ENCODE measurements around the gene SOCS1. TPM values are rescaled to one million over a fixed set of nuclear protein-coding genes. Genes with fewer than 3 reads are reported as not detected.

Gene SOCS1
- total RNA-seq, 3 donors from 2014 or later (not counting 1 experiment from before 2014, with no cell fraction given), result 21.7 to 74.7 (median 27.2) TPM

GRCh38 chr16:11241480-11242204 is 14.4 kb downstream of the SOCS1 start:
- Histone ChIP-seq H3K27ac (ENCODE audit: low read length) (no peak overlapping the region), H3K36me3 (ENCODE audit: control insufficient read depth, insufficient read depth, low read length) (no peaks in the 10 kb centered on the region), H3K4me3 (ENCODE audit: low read length) (no peak overlapping the region), H3K4me1 (ENCODE audit: control insufficient read depth, insufficient read depth, low read length) (peaks cover 43% of the 10 kb centered on the region), H3K9me3 (ENCODE audit: control insufficient read depth, insufficient read depth, low read length) (no peaks in the 10 kb centered on the region), H3K27me3 (ENCODE audit: control insufficient read depth, insufficient read depth, low read length) (no peaks in the 10 kb centered on the region)
- no peak for ATAC-seq
- intact Hi-C loops (cut with micrococcal nuclease), result no loop called here
- H3K9me3 Mint-ChIP-seq, result no peaks in the 10 kb centered on the region
- peaks cover 21 to 37% of the 10 kb centered on the region in 2 donors for H3K4me1 Mint-ChIP-seq
- TF ChIP-seq CTCF (IDR thresholded peaks at IDR 0.05), result no peak
- no peak for DNase-seq
- no peak overlapping the region for H3K4me3 Mint-ChIP-seq
- no peaks in the 10 kb centered on the region for H3K27me3 Mint-ChIP-seq (ENCODE audit: low read depth in 2 of 2)
- 87% methylated on average over 4 of the region's 5 CpGs for WGBS (ENCODE audit: insufficient coverage)
- no peaks in the 10 kb centered on the region for H3K36me3 Mint-ChIP-seq
- no peak overlapping the region for H3K27ac Mint-ChIP-seq

GRCh38 chr16:11240636-11241473 is 15.1 kb downstream of the SOCS1 start:
- no peak overlapping the region for H3K4me3 ChIP-seq (ENCODE audit: low read length)
- H3K27ac ChIP-seq (ENCODE audit: low read length), result no peak overlapping the region
- H3K27me3 ChIP-seq (ENCODE audit: control insufficient read depth, insufficient read depth, low read length), result no peaks in the 10 kb centered on the region
- H3K27me3 Mint-ChIP-seq (ENCODE audit: low read depth in 2 of 2), result no peaks in the 10 kb centered on the region
- no peak overlapping the region for H3K27ac Mint-ChIP-seq
- ATAC-seq (no peak), DNase-seq (peak in 1 of 2 donors; percentile 32)
- H3K4me1 ChIP-seq (ENCODE audit: control insufficient read depth, insufficient read depth, low read length), result peaks cover 43% of the 10 kb centered on the region
- no peak for TF ChIP-seq CTCF (IDR thresholded peaks at IDR 0.05)
- H3K4me1 Mint-ChIP-seq, result peaks cover 21 to 37% of the 10 kb centered on the region in 2 donors
- intact Hi-C loops (cut with micrococcal nuclease), result no loop called here
- no peaks in the 10 kb centered on the region for H3K9me3 ChIP-seq (ENCODE audit: control insufficient read depth, insufficient read depth, low read length)
- no peak overlapping the region for H3K4me3 Mint-ChIP-seq
- no peaks in the 10 kb centered on the region for H3K36me3 ChIP-seq (ENCODE audit: control insufficient read depth, insufficient read depth, low read length)
- no peaks in the 10 kb centered on the region for H3K36me3 Mint-ChIP-seq
- no peaks in the 10 kb centered on the region for H3K9me3 Mint-ChIP-seq
- 56% methylated on average over 10 of the region's 10 CpGs for WGBS (ENCODE audit: insufficient coverage)

GRCh38 chr16:11239644-11240632 is 16.1 kb downstream of the SOCS1 start:
- Histone ChIP-seq H3K27ac (ENCODE audit: low read length) (no peak overlapping the region), H3K4me3 (ENCODE audit: low read length) (no peak overlapping the region), H3K36me3 (ENCODE audit: control insufficient read depth, insufficient read depth, low read length) (no peaks in the 10 kb centered on the region), H3K9me3 (ENCODE audit: control insufficient read depth, insufficient read depth, low read length) (no peaks in the 10 kb centered on the region), H3K27me3 (ENCODE audit: control insufficient read depth, insufficient read depth, low read length) (no peaks in the 10 kb centered on the region), H3K4me1 (ENCODE audit: control insufficient read depth, insufficient read depth, low read length) (peaks cover 51% of the 10 kb centered on the region)
- intact Hi-C loops (cut with micrococcal nuclease), result loop anchor here (10.0 kb wide), 1 partner anchor 365 kb away; the partner anchor contains the start of gene CIITA
- no peaks in the 10 kb centered on the region for H3K9me3 Mint-ChIP-seq
- H3K4me1 Mint-ChIP-seq, result peaks cover 24 to 36% of the 10 kb centered on the region in 2 donors
- DNase-seq (no peak), ATAC-seq (no peak)
- TF ChIP-seq CTCF (IDR thresholded peaks at IDR 0.05), result no peak
- H3K4me3 Mint-ChIP-seq, result no peak overlapping the region
- no peaks in the 10 kb centered on the region for H3K36me3 Mint-ChIP-seq
- no peak overlapping the region for H3K27ac Mint-ChIP-seq
- H3K27me3 Mint-ChIP-seq (ENCODE audit: low read depth in 2 of 2), result no peaks in the 10 kb centered on the region
- whole genome bisulfite sequencing (ENCODE audit: insufficient coverage), result 89% methylated on average over 10 of the region's 10 CpGs
